ENCODE data around the gene DDN. TPM values are rescaled to one million over a fixed set of nuclear protein-coding genes. Genes with fewer than 3 reads are reported as not detected.

DDN gene
- total and polyA plus RNA-seq, 9 of the 15 experiments (the other 6 are each of a cell fraction or from before 2014, with no cell fraction given): 0.03 to 3.6 (median 1.6) TPM

DNA sequence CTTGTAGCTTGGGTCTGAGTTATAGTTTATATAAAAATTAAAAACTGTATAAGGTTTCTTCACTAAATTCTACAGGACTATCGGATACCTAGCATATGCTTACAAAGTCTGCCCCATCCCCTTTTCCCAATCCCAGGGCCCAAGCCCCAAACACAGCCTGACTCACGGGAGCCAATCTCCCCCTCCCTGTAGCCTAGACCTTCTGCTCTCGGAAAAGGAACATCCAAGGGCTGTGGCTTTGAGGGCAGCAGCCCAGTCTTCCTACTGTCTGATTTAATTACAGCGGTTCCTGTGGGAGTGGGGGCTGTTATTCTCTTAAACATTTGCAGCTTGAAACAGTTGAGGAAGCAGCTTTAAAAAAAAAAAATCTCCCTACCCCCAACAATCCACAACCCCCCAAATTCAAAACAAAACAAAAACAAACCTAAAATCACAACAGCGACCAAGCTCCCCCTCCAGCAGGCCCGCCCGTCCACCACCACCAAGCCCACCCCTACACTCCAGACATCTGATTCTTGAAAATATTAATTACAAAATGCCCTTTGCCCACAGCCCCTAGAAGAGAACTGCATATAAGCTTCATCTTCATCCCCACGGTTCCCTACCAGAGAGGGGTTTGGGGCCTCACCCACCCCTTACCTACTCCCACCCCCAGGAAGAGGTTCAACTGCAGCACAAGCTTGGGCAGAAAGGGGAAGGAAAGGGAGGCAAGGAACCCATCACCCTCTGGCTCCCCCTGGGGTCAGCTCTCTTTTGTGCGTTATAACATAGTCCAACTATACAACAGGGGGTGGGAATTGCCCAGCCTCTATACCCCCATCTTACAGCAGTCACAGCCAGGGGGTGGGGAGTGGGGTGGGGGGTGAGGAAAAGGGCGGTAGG, 20.5 kb upstream of the DDN start (continued):
- TF ChIP-seq ZNF274 (IDR thresholded peaks at IDR 0.05; ENCODE audit: borderline replicate concordance, low read depth, low read length): no peak
- TF ChIP-seq HDGF (IDR thresholded peaks at IDR 0.05): peak; percentile 68; the same call in 1 of the 2 replicates
- TF ChIP-seq BCL6 (CRISPR knock-in tag; IDR thresholded peaks at IDR 0.05): no peak
- no peak for TF ChIP-seq CTBP1 (IDR thresholded peaks at IDR 0.05; ENCODE audit: borderline replicate concordance)
- TF ChIP-seq, protein P1, sequence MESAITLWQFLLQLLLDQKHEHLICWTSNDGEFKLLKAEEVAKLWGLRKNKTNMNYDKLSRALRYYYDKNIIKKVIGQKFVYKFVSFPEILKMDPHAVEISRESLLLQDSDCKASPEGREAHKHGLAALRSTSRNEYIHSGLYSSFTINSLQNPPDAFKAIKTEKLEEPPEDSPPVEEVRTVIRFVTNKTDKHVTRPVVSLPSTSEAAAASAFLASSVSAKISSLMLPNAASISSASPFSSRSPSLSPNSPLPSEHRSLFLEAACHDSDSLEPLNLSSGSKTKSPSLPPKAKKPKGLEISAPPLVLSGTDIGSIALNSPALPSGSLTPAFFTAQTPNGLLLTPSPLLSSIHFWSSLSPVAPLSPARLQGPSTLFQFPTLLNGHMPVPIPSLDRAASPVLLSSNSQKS (CRISPR knock-in tag; IDR thresholded peaks at IDR 0.05): no peak
- no peak for TF ChIP-seq SAFB2 (IDR thresholded peaks at IDR 0.05; ENCODE audit: borderline replicate concordance, low read depth, low read length, severe bottlenecking)
- no peak for TF ChIP-seq NCOA1 (IDR thresholded peaks at IDR 0.05; ENCODE audit: low read depth)
- 0 out of 2 replicates have a peak, but pooled peaks have one; percentile 38 for TF ChIP-seq JUND (IDR thresholded peaks at IDR 0.05; ENCODE audit: borderline replicate concordance, low read depth, low read length)
- no peak for TF ChIP-seq JUND (tag; IDR thresholded peaks at IDR 0.05; ENCODE audit: borderline replicate concordance, low read depth, low read length)
- no peak for TF ChIP-seq ETS2 (tag; IDR thresholded peaks at IDR 0.05; ENCODE audit: borderline replicate concordance, poor library complexity, severe bottlenecking)
- TF ChIP-seq GATAD2B (IDR thresholded peaks at IDR 0.05; ENCODE audit: borderline replicate concordance): no peak
- TF ChIP-seq CC2D1A (IDR thresholded peaks at IDR 0.05): 0 out of 2 replicates have a peak, but pooled peaks have one; percentile 13
- TF ChIP-seq PCBP2 (IDR thresholded peaks at IDR 0.05; ENCODE audit: low read depth, low read length, poor library complexity, severe bottlenecking): no peak
- TF ChIP-seq ETV1 (tag; conservative IDR thresholded peaks at IDR 0.05; ENCODE audit: low read depth): 0 out of 2 replicates have a peak, but pooled peaks have one; percentile 7
- TF ChIP-seq KLF6 (CRISPR knock-in tag; IDR thresholded peaks at IDR 0.05; ENCODE audit: borderline replicate concordance): no peak
- peak; percentile 7; the same call in 1 of the 2 replicates for TF ChIP-seq POLR2A (conservative IDR thresholded peaks at IDR 0.05)
- TF ChIP-seq SMARCE1 (IDR thresholded peaks at IDR 0.05): peak; percentile 55; the same call in 1 of the 2 replicates
- TF ChIP-seq HDAC1 (IDR thresholded peaks at IDR 0.05): 0 out of 4 replicates have a peak, but pooled peaks of 1 of the 2 experiments have one; percentile 20
- 0 out of 2 replicates have a peak, but pooled peaks have one; percentile 19 for TF ChIP-seq RBFOX2 (IDR thresholded peaks at IDR 0.05; ENCODE audit: low read depth, low read length)
- TF ChIP-seq TFAM (CRISPR knock-in tag; conservative IDR thresholded peaks at IDR 0.05): no peak

Measured in K562 (cell line).